Activated CD4-positive, alpha-beta memory T cell treated with anti-CD3 and anti-CD28 coated beads, Interleukin-2, amount 10 ng/mL, durations not matched to agents 7 days and 5 days (primary cell): ENCODE data around the gene UQCR11. TPM values are rescaled to one million over a fixed set of nuclear protein-coding genes. Genes with fewer than 3 reads are reported as not detected.

Source experiments
- CTCF ChIA-PET: fragments of 350-600 bp; sonication (Branson Sonifier 250); formaldehyde crosslinking; loops from one replicate; lab custom pipeline; 2021; ENCODE audit warnings: antibody characterized with exemption, inconsistent platforms; lab: Charles Lee
- POLR2A ChIA-PET: fragments of 350-600 bp; sonication (Branson Sonifier 250); formaldehyde crosslinking; loops from one replicate; lab custom pipeline; 2021; ENCODE audit warnings: antibody characterized with exemption; lab: Charles Lee
- DNase-seq: peaks from one replicate; pipeline ENCODE4 v3.0.0-alpha.2; 2020
- H3K27ac Mint-ChIP-seq: one replicate; pipeline ENCODE4 v1.8.0; 2021; ENCODE audit warnings: mild to moderate bottlenecking, mixed read lengths
- H3K27me3 Mint-ChIP-seq: one replicate; pipeline ENCODE4 v1.8.0; 2021; ENCODE audit warnings: mixed read lengths
- H3K36me3 Mint-ChIP-seq: one replicate; pipeline ENCODE4 v1.8.0; 2021; ENCODE audit warnings: low read depth, mixed read lengths
- H3K4me1 Mint-ChIP-seq: one replicate; pipeline ENCODE4 v1.8.0; 2021; ENCODE audit warnings: mixed read lengths
- H3K4me3 Mint-ChIP-seq: one replicate; pipeline ENCODE4 v1.8.0; 2021; ENCODE audit warnings: mild to moderate bottlenecking, mixed read lengths
- H3K9me3 Mint-ChIP-seq: one replicate; pipeline ENCODE4 v1.8.0; 2021; ENCODE audit warnings: mixed read lengths
- total RNA-seq, 2 experiments: library from RNA; stranded (reverse); gene quantifications; one replicate each; pipeline ENCODE4 v1.2.3, GENCODE V29; 2021

UQCR11 gene
- total RNA-seq, 2 experiments from 2014 or later = 177 to 191 TPM

DNA sequence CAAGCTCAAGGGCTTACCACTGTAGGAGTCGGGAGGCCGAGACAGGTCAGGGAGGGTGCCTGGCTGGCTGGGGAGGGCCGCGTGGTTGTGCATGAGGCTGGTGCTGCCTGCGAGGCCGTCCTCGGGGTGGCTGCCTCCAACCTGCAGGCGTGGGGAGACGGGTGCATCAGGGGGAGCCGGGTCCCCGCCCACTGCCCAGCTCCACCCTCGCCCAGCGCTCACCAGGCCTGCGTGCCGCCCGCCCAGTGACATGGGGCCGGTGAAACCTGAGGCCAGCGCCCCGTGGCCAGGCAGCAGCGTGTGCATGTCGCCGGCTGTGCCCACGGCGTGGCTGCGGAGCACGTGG, 13.8 kb upstream of the UQCR11 start:
- Mint-ChIP-seq H3K27ac (no peak overlapping the region), H3K36me3 (peaks cover 33% of the 10 kb centered on the region), H3K27me3 (no peaks in the 10 kb centered on the region), H3K4me1 (peaks cover 14% of the 10 kb centered on the region), H3K4me3 (no peak overlapping the region), H3K9me3 (no peaks in the 10 kb centered on the region)
- DNase-seq = no peak
- POLR2A ChIA-PET = no interaction called here
- CTCF ChIA-PET = no interaction called here

DNA sequence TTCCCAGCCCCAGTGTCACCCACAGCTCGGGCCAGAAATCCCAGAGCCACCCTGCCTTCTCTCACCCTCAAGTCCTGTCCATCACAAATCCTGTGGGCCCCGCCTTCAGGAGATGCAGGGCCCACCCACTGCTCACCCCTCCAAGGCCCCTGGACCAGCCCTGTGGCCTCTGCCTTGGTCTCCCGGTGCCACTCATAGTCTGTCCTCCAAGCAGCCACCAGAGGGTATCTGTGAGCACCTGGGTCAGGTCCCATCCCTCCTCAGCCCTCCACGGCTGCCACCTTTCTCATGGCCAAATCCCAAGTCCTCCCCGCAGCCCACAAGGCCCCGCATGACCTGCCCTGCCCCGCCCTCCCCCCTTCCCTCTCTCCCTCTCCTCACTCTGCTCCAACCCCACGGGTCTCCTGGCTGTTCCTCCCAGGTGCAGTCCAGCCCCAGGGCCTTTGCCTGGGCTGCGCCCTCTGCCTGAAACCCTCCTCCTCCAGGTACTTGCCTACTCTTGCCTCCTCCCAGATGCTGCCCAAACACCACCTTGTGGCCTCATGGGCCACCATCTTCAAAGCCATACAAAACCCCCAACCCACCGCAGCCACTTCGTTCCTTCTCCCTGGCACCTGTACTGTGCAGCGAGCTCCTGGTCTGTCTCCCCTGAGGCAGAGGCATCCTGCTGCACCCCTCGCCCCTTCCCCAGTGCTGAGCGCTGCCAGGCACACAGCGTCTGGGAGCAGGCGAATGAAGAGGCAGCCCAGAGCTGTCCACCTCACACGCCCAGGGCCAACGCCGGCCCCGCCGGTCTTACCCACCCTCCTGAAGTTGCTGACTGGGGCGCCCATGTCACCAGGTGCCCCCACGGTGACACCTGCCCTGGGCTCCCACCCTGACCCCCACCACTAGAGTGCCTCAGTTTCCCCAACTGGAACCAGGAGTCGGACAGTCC, 13.2 kb upstream of the UQCR11 start:
- Mint-ChIP-seq H3K4me3 (no peak overlapping the region), H3K36me3 (peaks cover 40% of the 10 kb centered on the region), H3K27ac (no peak overlapping the region), H3K4me1 (peaks cover 14% of the 10 kb centered on the region), H3K9me3 (no peaks in the 10 kb centered on the region), H3K27me3 (no peaks in the 10 kb centered on the region)
- ChIA-PET CTCF (no interaction called here), POLR2A (no interaction called here)
- peak; percentile 29 for DNase-seq

DNA sequence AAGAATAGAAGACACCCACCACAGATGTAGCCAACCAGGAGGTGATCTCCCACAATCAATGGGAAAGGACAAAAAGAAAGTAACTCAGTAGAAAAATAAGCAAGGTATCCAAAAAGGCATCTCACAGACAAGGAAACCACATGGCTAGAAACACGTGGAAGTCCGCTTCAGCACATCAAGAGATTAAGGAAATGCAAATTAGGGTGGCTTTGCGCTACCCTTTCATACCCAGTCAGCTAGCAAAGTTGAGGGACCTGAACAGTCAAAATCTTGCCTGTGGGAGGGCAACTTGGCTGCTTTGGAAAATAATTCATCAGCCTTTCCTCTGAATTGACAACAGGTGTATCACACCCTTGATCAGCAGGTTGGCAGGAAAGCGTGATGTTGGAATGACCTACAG, 11.6 kb upstream of the UQCR11 start:
- CTCF ChIA-PET = interaction anchor here (0.6 to 0.8 kb wide), 2 partner anchors 55 to 274 kb away, joined by 3 read pairs; no protein-coding TSS in a partner anchor
- Mint-ChIP-seq H3K27ac (no peak overlapping the region), H3K27me3 (no peaks in the 10 kb centered on the region), H3K9me3 (no peaks in the 10 kb centered on the region), H3K4me1 (peaks cover 14% of the 10 kb centered on the region), H3K36me3 (peaks cover 36% of the 10 kb centered on the region), H3K4me3 (no peak overlapping the region)
- DNase-seq = no peak
- POLR2A ChIA-PET = no interaction called here

DNA sequence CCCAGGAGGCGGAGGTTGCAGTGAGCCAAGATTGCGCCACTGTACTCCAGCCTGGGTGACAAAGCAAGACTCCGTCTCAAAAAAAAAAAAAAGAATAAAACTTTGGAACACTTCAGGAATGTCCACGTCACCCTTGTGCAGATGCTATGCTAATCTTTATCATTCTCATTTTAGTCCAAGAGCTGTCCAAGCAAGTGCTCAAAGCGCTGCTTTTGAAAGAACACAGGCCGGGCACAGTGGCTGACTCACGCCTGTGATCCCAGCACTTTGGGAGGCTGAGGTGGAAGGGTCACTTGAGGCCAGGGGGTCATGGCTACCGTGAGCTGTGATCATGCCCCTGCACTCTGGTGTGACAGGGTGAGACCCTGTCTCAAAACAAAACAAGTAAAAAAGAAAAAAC, 11.1 kb upstream of the UQCR11 start:
- ChIA-PET POLR2A (no interaction called here), CTCF (interaction anchor here (0.6 to 0.8 kb wide), 2 partner anchors 56 to 274 kb away, joined by 3 read pairs; no protein-coding TSS in a partner anchor)
- Mint-ChIP-seq H3K4me1 (peaks cover 14% of the 10 kb centered on the region), H3K9me3 (no peaks in the 10 kb centered on the region), H3K36me3 (peaks cover 38% of the 10 kb centered on the region), H3K27me3 (no peaks in the 10 kb centered on the region), H3K4me3 (no peak overlapping the region), H3K27ac (no peak overlapping the region)
- DNase-seq = no peak

DNA sequence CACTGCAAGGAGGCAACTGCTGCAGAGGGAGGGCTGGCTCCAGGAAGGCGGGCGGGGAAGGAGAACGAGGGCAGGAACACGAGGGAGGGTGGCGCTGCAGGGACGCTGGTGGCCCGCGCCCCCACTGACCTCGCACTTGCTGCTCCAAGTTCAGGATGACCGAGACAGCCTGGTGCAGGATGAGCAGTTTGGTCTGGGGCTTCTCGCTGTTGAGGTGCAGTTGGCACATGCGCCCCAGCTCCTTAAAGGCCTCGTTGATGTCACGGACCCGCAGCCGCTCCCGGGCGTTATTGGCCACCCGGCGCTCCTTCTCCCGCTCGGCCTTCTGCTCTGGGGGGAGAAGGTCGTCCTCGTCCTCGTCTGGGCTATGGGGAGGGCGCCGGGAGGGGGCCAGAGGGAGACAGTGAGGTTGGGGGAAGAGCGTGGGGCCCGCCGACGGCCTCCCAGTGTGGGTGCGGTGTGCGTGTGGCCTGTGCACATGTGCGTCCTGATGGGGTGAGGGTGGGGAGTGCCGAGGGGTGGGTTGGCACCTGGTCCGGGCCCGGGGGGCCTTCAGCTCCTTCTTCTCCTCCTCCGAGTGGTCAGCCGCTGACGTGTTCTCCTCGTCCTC, 10.0 kb upstream of the UQCR11 start:
- no peak overlapping the region for H3K27ac Mint-ChIP-seq
- POLR2A ChIA-PET = no interaction called here

DNA sequence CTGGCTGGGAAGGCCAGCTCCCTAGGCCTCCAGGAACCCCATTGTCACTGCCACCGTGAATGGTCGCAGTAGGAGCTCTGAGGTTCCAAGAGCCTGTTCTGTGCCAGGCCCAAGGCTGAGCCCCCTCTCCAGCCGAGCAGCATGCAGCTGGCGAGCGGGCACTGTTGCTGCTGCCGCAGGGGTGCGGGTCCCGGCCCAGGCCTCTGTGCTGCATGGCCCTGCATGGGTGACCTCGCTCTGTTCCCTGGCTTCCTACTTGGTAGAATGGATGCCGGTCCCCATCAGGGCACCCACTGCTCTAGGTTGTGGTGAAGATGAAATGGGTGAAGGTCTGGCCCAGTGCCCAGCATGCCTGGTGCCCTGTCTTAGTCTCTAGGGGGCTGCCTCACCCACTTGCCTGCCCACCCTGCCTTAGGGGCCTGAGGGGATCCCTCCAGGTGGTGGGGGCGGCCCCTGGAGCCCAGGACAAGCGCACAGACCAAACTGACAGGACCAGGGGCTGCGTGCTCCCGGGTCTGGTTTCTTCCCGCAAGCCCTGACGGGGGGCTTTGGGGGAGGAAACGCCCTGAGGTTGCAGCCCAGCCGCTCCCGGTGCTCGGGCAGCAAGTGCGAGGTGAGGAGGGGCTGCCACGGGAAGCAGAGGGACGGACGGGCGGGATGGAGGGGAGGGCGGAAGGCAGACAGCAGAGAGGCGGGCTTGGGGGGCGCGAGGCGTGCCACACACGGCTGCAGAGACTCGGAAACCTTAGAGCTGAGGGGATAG, 8.7 kb upstream of the UQCR11 start:
- ChIA-PET POLR2A (no interaction called here), CTCF (no interaction called here)
- H3K36me3 Mint-ChIP-seq = peaks cover 41% of the 10 kb centered on the region
- H3K27me3 Mint-ChIP-seq = no peaks in the 10 kb centered on the region
- no peaks in the 10 kb centered on the region for H3K9me3 Mint-ChIP-seq
- no peak overlapping the region for H3K4me3 Mint-ChIP-seq
- DNase-seq = no peak
- no peak overlapping the region for H3K27ac Mint-ChIP-seq
- H3K4me1 Mint-ChIP-seq = peaks cover 23% of the 10 kb centered on the region

More for the DNA sequence above, 10.0 kb upstream of the UQCR11 start:
- H3K4me3 Mint-ChIP-seq = no peak overlapping the region
- no peak for DNase-seq
- H3K27me3 Mint-ChIP-seq = no peaks in the 10 kb centered on the region
- H3K9me3 Mint-ChIP-seq = no peaks in the 10 kb centered on the region
- CTCF ChIA-PET = no interaction called here
- peaks cover 14% of the 10 kb centered on the region for H3K4me1 Mint-ChIP-seq
- H3K36me3 Mint-ChIP-seq = peaks cover 42% of the 10 kb centered on the region

DNA sequence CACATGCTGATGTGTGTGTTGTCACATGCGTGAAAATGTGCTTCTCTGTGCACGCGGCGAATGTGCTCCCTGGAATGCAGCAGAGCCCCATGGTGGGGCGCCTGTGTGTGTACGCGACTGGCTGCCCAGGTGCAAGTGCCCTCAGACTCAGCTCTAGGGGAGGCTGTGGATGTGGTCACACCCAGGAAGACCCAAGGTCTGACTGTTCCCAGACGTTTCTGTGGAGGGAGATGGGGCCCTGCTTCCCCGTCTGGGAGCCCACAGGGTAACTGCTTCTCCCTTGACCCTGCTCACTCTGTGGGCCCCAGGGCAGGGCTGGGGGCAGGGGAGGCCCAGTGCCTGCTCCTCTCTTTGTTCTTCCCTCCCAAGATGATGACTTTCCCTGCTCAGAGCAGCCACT, 7.9 kb upstream of the UQCR11 start:
- Mint-ChIP-seq H3K9me3 (no peaks in the 10 kb centered on the region), H3K27ac (no peak overlapping the region), H3K4me1 (peaks cover 30% of the 10 kb centered on the region), H3K4me3 (no peak overlapping the region), H3K36me3 (peaks cover 41% of the 10 kb centered on the region), H3K27me3 (no peaks in the 10 kb centered on the region)
- ChIA-PET CTCF (no interaction called here), POLR2A (no interaction called here)
- no peak for DNase-seq

DNA sequence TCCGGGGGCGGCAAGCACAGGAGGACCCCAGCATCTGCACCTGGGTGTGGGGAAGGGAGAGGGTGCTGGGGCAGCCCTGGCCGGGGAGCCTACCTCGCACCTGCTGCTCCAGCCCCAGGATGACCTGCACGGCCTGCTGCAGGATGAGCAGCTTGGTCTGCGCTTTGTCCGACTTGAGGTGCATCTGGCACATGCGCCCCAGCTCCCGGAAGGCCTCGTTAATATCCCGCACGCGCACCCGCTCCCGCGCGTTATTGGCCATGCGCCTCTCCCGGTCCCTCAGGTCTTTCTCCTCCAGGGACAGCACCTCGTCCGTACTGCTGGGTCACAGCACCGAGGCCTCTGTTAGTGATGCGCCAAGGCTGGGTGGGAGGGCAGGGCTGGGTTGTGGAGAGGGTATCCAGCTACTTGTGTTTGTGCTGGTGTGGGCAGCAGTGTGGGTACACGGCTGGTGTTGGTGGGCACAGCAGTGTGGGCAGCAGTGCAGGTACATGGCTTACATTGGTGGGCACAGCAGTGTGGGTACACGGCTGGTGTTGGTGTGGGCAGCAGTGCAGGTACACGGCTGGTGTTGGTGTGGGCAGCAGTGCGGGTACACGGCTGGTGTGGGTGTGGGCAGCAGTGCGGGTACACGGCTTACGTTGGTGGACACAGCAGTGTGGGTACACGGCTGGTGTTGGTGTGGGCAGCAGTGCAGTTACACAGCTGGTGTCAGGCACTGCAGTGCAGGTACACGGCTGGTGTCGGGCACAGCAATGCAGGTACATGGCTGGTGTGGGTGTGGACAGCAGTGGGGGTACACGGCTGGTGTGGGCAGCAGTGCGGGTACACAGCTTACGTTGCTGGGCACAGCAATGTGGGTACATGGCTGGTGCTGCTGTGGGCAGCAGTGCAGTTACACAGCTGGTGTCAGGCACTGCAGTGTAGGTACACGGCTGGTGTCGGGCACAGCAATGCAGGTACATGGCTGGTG, 7.1 kb upstream of the UQCR11 start:
- no peak for DNase-seq
- ChIA-PET CTCF (no interaction called here), POLR2A (no interaction called here)
- Mint-ChIP-seq H3K27ac (no peak overlapping the region), H3K36me3 (peaks cover 38% of the 10 kb centered on the region), H3K4me3 (no peak overlapping the region), H3K9me3 (no peaks in the 10 kb centered on the region), H3K27me3 (no peaks in the 10 kb centered on the region), H3K4me1 (peaks cover 28% of the 10 kb centered on the region)

DNA sequence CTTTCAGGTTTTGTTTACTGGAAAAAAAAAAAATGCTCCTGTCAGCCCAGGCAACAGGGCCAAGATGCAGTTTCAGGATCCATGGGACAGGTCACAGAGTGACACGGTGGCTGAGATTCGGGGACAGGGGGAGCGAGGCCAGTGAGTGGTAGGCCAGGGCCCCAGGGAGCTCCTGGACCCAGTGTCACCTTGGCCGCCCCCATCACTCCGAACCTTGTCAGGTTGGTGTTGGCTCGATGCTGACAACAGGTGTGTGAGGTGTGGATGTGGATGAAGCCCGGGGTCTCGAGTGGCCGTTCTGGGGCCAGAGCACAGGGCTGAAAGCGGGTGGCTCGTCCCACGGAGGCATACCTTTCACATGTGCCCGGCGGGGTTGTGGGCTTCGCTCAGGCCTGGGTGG, 6.1 kb upstream of the UQCR11 start:
- POLR2A ChIA-PET = no interaction called here
- no peak for DNase-seq
- Mint-ChIP-seq H3K36me3 (peaks cover 32% of the 10 kb centered on the region), H3K9me3 (no peaks in the 10 kb centered on the region), H3K27me3 (no peaks in the 10 kb centered on the region), H3K27ac (no peak overlapping the region), H3K4me3 (no peak overlapping the region), H3K4me1 (peaks cover 27% of the 10 kb centered on the region)
- CTCF ChIA-PET = no interaction called here

DNA sequence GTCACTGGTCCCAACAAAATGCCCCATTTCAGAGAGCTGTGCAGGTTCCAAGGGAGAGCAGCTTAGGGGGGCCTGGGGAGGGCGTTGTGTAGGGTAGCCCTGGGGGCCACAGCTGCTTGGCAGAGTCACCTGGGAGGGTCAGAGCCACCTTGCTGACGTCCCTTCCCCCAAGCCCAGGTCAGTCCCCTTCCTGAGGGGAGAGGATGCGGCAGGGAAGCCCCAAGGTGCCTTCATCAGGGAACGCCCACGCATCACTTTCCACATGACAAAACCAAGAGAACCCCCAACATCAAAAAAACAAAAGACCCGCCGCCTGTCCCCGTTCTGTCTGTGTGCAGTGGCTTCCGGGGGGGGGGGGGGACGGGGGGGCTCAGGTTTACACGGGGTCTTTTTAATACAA, 5.3 kb upstream of the UQCR11 start:
- no peak overlapping the region for H3K4me3 Mint-ChIP-seq

DNA sequence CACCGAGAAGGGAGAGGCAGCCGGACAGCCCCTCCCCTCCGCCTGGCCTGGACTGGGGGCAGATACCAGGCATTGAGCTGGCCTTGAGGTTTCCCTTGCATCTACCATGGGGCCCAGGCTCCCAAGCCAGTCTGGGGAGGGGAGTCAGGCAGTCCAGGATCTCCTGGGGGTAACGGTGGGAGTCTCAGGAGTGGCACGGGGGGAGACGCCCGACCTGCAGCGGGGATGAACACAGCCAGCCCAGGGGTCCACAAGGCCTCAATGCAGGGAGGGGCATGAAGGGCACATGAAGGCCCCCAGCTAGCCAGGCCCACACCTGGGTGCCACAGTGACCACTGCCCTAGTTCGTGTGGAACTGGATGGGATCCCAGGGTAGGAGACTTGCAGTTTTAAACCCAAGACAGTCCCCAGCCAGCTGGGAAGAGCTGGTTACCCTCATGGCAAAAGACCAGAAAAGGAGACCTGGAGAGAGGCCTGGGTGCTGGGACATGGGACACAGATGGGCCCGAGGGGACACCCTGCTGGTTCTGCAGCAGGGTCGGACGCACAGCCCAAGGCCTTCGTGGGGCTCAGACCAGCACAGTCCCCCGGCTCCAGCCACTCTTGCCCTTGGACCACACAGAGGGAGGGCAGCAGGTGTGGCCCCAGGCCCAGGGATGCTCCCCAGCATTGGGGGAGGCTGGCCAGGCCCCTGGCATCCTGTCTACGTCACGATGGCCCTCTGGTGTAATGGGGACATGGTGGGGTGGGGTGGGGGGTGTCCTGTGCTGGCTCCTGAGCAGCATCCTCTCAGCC, 4.6 kb upstream of the UQCR11 start:
- ChIA-PET POLR2A (no interaction called here), CTCF (no interaction called here)
- no peak for DNase-seq
- no peaks in the 10 kb centered on the region for H3K9me3 Mint-ChIP-seq
- H3K27ac Mint-ChIP-seq = peak overlapping the region; percentile 53
- H3K27me3 Mint-ChIP-seq = no peaks in the 10 kb centered on the region
- peaks cover 25% of the 10 kb centered on the region for H3K36me3 Mint-ChIP-seq
- H3K4me3 Mint-ChIP-seq = no peak overlapping the region
- peaks cover 32% of the 10 kb centered on the region for H3K4me1 Mint-ChIP-seq

More for the DNA sequence above, 5.3 kb upstream of the UQCR11 start:
- ChIA-PET CTCF (no interaction called here), POLR2A (no interaction called here)
- no peak for DNase-seq
- H3K27me3 Mint-ChIP-seq = no peaks in the 10 kb centered on the region
- peaks cover 28% of the 10 kb centered on the region for H3K36me3 Mint-ChIP-seq
- H3K4me1 Mint-ChIP-seq = peaks cover 30% of the 10 kb centered on the region
- H3K27ac Mint-ChIP-seq = no peak overlapping the region
- no peaks in the 10 kb centered on the region for H3K9me3 Mint-ChIP-seq

DNA sequence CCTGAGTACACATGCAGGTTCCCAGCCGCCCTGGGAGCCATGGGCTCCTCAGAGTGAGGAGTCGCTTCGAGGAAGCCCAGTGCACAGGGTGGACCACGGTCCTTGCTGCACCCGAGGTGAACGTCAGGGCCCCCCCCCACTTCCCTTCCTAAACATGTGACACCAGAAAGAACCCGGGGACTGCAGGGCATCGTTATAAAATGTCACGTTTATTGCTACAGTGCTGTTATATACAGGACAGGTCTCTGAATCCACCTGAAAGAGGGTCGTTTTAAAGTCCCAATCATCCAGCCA, 3.8 kb upstream of the UQCR11 start:
- H3K27me3 Mint-ChIP-seq = no peaks in the 10 kb centered on the region
- ChIA-PET POLR2A (interaction anchor here (0.8 to 1.3 kb wide), 2 partner anchors 14 to 43 kb away, joined by 3 read pairs; partner anchors contain the start of gene TCF3), CTCF (no interaction called here)
- H3K9me3 Mint-ChIP-seq = no peaks in the 10 kb centered on the region
- no peak overlapping the region for H3K4me3 Mint-ChIP-seq
- DNase-seq = peak; percentile 26
- H3K4me1 Mint-ChIP-seq = peaks cover 38% of the 10 kb centered on the region
- H3K27ac Mint-ChIP-seq = peak overlapping the region; percentile 66
- peaks cover 17% of the 10 kb centered on the region for H3K36me3 Mint-ChIP-seq
